Hepatocyte (in vitro differentiated cells): ENCODE measurements around the gene JDP2. TPM values are rescaled to one million over a fixed set of nuclear protein-coding genes. Genes with fewer than 3 reads are reported as not detected.

Experiments used
- DNase-seq: peaks from one replicate; pipeline ENCODE4 v3.0.0-alpha.2; 2016; ENCODE audit warnings: low spot score
- H2AFZ ChIP-seq: fragments of 200-600 bp; sonication (generic); 2 replicates; pipeline ENCODE4 v1.6.0; 2016; ENCODE audit warnings: antibody characterized with exemption, mild to moderate bottlenecking
- H3K27ac ChIP-seq: fragments of 200-600 bp; sonication (generic); 2 replicates; pipeline ENCODE4 v1.5.1; 2016; ENCODE audit warnings: mild to moderate bottlenecking
- H3K27me3 ChIP-seq: fragments of 200-600 bp; sonication (generic); 2 replicates; pipeline ENCODE4 v1.6.1; 2016
- H3K36me3 ChIP-seq: fragments of 200-600 bp; sonication (generic); replicated peaks from 2 replicates; pipeline ENCODE4 v1.5.1; 2016; ENCODE audit warnings: low read depth; ENCODE audit not compliant: insufficient read depth
- H3K4me1 ChIP-seq: fragments of 200-600 bp; sonication (generic); 2 replicates; pipeline ENCODE4 v1.5.1; 2016; ENCODE audit warnings: mild to moderate bottlenecking, moderate library complexity; ENCODE audit not compliant: insufficient read depth
- H3K4me2 ChIP-seq: fragments of 200-600 bp; sonication (generic); 2 replicates; pipeline ENCODE4 v1.6.0; 2016
- H3K4me3 ChIP-seq: fragments of 200-600 bp; sonication (generic); 2 replicates; pipeline ENCODE4 v1.5.1; 2016; ENCODE audit warnings: mild to moderate bottlenecking
- H3K79me2 ChIP-seq: fragments of 200-600 bp; sonication (generic); 2 replicates; pipeline ENCODE4 v1.6.0; 2017; ENCODE audit warnings: mild to moderate bottlenecking
- H3K9me2 ChIP-seq: fragments of 200-600 bp; sonication (generic); replicated peaks from 2 replicates; pipeline ENCODE4 v1.6.0; 2017; ENCODE audit warnings: mild to moderate bottlenecking; ENCODE audit not compliant: insufficient read depth
- H3K9me3 ChIP-seq: fragments of 200-600 bp; sonication (generic); 2 replicates; pipeline ENCODE4 v1.5.1; 2016; ENCODE audit warnings: low read depth, mild to moderate bottlenecking
- H4K20me1 ChIP-seq: fragments of 200-600 bp; sonication (generic); 2 replicates; pipeline ENCODE4 v1.6.0; 2016; ENCODE audit warnings: mild to moderate bottlenecking; ENCODE audit not compliant: insufficient read depth, poor library complexity, severe bottlenecking
- EZH2 ChIP-seq: fragments of 200-600 bp; sonication (generic); IDR thresholded peaks from 2 replicates; pipeline ENCODE4 v1.6.1; 2016; ENCODE audit warnings: antibody characterized with exemption, mild to moderate bottlenecking, borderline replicate concordance
- EZH2phosphoT487 ChIP-seq: fragments of 200-600 bp; sonication (generic); IDR thresholded peaks from one replicate; pipeline ENCODE4 v1.6.1; 2018; ENCODE audit warnings: antibody characterized with exemption, mild to moderate bottlenecking, low read depth, moderate library complexity; ENCODE audit not compliant: unreplicated experiment, severe bottlenecking
- WGBS: methylation state at CpG from one replicate; pipeline ENCODE4 v1.1.6; 2016; ENCODE audit warnings: low lambda C conversion rate; ENCODE audit errors: missing lambda C conversion rate; 5-methylcytosine and 5-hydroxymethylcytosine counted together
- polyA plus RNA-seq: library from polyadenylated mRNA; unstranded; fragments of >200 nt; fragmentation: Nextera tagmentation; extraction: Ambion mirVana; gene quantifications from 2 replicates; pipeline ENCODE4 v1.2.1, GENCODE V29; 2016
- total RNA-seq: library from RNA; depleted of rRNA; stranded (reverse); fragments of >200 nt; gene quantifications from 2 replicates; pipeline ENCODE4 v1.2.3, GENCODE V29; 2014
- TF ChIP-seq, protein P1 (sequence below): fragments of 200-600 bp; sonication (generic); IDR thresholded peaks from 2 replicates; pipeline ENCODE4 v1.5.1; 2016; ENCODE audit warnings: antibody characterized with exemption, mild to moderate bottlenecking; ENCODE audit not compliant: poor library complexity

Gene JDP2
- total and polyA plus RNA-seq, 2 experiments from 2014 or later = 68.9 to 85.4 TPM

DNA sequence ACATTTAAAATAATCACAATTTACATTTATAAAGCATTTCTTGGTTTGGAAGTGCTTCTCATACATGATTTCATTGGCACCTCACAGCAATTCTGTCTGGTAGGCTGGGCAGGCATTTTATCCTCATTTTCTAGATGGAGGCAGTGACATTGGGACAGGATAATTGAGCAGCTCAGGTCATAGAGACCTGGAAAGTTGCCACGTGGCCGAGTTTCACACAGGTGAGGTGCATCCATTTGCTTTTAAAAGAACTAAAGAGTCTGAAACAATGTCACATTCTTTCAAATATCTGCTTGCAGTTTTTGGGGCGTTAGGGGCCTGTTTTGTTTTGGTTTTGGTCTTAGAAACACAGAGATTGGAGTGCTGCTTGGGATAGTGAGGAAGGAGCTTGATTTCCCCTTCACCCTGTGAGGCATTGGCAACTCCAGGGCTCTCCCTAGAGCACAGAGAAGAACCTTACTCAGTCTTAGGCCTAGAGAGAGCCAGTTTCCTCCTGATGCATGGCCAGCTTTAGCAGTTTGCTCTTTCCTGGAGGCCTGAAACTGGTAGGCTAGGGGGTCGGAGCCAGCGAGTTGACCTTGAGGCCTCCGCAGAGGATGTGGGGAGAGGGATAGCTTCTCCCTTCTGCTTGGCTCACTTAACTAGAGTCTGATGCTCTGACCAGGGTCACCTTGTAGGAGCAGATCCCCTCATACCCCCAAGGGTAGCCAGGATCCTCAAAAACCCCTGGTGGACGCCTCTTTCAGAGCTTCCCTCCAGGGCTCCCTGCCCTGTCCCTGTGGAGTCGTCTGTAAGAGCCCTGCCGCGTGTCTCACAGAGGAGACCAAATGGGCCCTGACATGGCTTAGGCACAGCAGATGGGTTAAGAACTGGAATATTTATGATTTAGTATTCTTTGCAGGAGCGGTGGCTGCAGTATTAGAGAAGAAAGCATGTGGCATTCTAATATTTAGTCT lies 34.9 kb upstream of the JDP2 start:
- WGBS = 85% methylated on average over 11 of the region's 11 CpGs
- Histone ChIP-seq H2AFZ (no peak overlapping the region), H3K9me3 (no peaks in the 10 kb centered on the region), H3K27ac (no peak overlapping the region), H3K36me3 (no peaks in the 10 kb centered on the region), H3K27me3 (no peaks in the 10 kb centered on the region), H3K79me2 (no peaks in the 10 kb centered on the region), H3K4me3 (no peak overlapping the region), H3K4me2 (no peak overlapping the region), H4K20me1 (no peaks in the 10 kb centered on the region), H3K4me1 (no peaks in the 10 kb centered on the region), H3K9me2 (no peaks in the 10 kb centered on the region)
- TF ChIP-seq EZH2phosphoT487 (no peak), EZH2 (no peak)
- TF ChIP-seq, protein P1, sequence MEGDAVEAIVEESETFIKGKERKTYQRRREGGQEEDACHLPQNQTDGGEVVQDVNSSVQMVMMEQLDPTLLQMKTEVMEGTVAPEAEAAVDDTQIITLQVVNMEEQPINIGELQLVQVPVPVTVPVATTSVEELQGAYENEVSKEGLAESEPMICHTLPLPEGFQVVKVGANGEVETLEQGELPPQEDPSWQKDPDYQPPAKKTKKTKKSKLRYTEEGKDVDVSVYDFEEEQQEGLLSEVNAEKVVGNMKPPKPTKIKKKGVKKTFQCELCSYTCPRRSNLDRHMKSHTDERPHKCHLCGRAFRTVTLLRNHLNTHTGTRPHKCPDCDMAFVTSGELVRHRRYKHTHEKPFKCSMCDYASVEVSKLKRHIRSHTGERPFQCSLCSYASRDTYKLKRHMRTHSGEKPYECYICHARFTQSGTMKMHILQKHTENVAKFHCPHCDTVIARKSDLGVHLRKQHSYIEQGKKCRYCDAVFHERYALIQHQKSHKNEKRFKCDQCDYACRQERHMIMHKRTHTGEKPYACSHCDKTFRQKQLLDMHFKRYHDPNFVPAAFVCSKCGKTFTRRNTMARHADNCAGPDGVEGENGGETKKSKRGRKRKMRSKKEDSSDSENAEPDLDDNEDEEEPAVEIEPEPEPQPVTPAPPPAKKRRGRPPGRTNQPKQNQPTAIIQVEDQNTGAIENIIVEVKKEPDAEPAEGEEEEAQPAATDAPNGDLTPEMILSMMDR = no peak
- no peak for DNase-seq

DNA sequence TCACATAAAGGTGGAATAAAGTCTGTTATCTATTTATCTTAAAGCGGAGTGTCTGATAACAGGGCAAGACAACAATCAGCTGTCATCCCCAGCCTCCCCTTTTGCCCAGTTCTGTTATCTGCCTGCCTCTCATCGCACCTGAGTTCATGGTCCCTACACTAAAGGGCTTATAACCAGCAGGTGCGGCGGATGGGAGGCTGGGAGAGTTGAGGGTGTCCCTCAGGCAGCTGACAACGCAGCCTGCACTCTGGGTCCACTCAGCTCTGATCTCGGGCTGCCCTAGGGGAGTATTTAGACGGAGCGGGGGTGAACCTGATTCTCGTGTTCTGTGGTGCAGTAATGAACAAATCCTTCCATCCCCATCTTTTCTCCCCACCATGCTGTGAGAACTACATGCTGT lies 34.0 kb upstream of the JDP2 start:
- Histone ChIP-seq H3K9me2 (no peaks in the 10 kb centered on the region), H3K4me1 (no peaks in the 10 kb centered on the region), H3K27me3 (no peaks in the 10 kb centered on the region), H3K27ac (no peak overlapping the region), H2AFZ (no peak overlapping the region), H3K79me2 (no peaks in the 10 kb centered on the region), H4K20me1 (no peaks in the 10 kb centered on the region), H3K9me3 (no peaks in the 10 kb centered on the region), H3K4me2 (no peak overlapping the region), H3K4me3 (no peak overlapping the region), H3K36me3 (no peaks in the 10 kb centered on the region)
- 79% methylated on average over 9 of the region's 9 CpGs for WGBS
- TF ChIP-seq, protein P1 = no peak
- TF ChIP-seq EZH2 (no peak), EZH2phosphoT487 (no peak)
- no peak for DNase-seq

DNA sequence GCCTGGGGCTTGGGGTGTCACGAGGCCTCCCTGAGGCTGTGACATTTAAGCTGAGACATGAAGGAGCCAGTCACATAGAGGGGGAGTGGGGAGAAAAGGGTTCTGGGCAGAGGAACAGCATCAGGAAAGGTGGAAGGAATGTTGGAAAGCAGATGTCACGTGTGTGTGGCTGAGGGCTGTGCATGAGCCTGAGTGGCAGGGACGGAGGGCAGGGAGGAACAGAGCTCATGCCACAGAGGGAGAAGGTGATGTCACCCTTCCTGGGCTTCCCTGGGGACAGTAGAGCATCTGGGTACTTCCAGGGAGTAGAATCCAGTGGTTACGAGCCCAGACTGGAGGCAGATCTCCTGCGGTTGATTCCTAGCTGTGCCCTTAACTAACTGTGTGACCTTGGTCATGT lies 32.0 kb upstream of the JDP2 start:
- 81% methylated on average over 5 of the region's 5 CpGs for WGBS
- H3K9me2 ChIP-seq = no peaks in the 10 kb centered on the region
- no peak overlapping the region for H3K4me3 ChIP-seq
- TF ChIP-seq EZH2phosphoT487 (no peak), EZH2 (no peak)
- TF ChIP-seq, protein P1 = no peak
- DNase-seq = no peak
- no peaks in the 10 kb centered on the region for H4K20me1 ChIP-seq
- peaks cover 4% of the 10 kb centered on the region for H3K4me1 ChIP-seq
- H3K4me2 ChIP-seq = no peak overlapping the region
- no peak overlapping the region for H3K27ac ChIP-seq
- H3K79me2 ChIP-seq = no peaks in the 10 kb centered on the region
- H3K36me3 ChIP-seq = no peaks in the 10 kb centered on the region
- no peaks in the 10 kb centered on the region for H3K27me3 ChIP-seq
- no peaks in the 10 kb centered on the region for H3K9me3 ChIP-seq
- no peak overlapping the region for H2AFZ ChIP-seq
